Caco-2 (cell line): ENCODE results near the gene COL26A1. TPM values are rescaled to one million over a fixed set of nuclear protein-coding genes. Genes with fewer than 3 reads are reported as not detected.

Experiments used
- BruUV-seq: library from RNA; stranded (reverse); fragments of 400-500 nt; replicated peaks from 2 replicates; lab custom pipeline; 2021; lab: Mats Ljungman, UMichigan
- CTCF ChIA-PET: fragments of 300-600 bp; sonication (Branson Sonifier 250); formaldehyde crosslinking; loops from one replicate; lab custom pipeline; 2022; ENCODE audit warnings: antibody characterized with exemption; lab: Charles Lee
- POLR2A ChIA-PET: fragments of 300-600 bp; sonication (Branson Sonifier 250); formaldehyde crosslinking; loops from one replicate; lab custom pipeline; 2022; ENCODE audit warnings: antibody characterized with exemption; lab: Charles Lee
- DNase-seq, 2 experiments: peaks; one replicate each; pipeline versions ENCODE4 v3.0.0 to v3.0.0-alpha.2; 2020 to 2022
- H3K27me3 ChIP-seq: replicated peaks from 2 replicates; pipeline ENCODE4 v1.6.0; 2011; ENCODE audit warnings: low read length; ENCODE audit not compliant: control insufficient read depth, insufficient read depth
- H3K36me3 ChIP-seq: 2 replicates; pipeline ENCODE4 v1.5.1; 2011; ENCODE audit warnings: low read length; ENCODE audit not compliant: control insufficient read depth, insufficient read depth
- H3K4me1 ChIP-seq: fragments of 250-450 bp; sonication (Bioruptor Pico); 2 replicates; pipeline ENCODE4 v1.5.1; 2020; ENCODE audit warnings: mild to moderate bottlenecking
- H3K4me3 ChIP-seq: 2 replicates; pipeline ENCODE4 v1.5.1; 2011; ENCODE audit warnings: low read depth, mild to moderate bottlenecking, control low read depth, low read length
- H3K9me3 ChIP-seq: fragments of 250-450 bp; sonication (Bioruptor Pico); 2 replicates; pipeline ENCODE4 v1.5.1; 2020; ENCODE audit warnings: mild to moderate bottlenecking, moderate library complexity
- H3K27ac Mint-ChIP-seq: one replicate; pipeline ENCODE4 v1.8.0; 2022; ENCODE audit warnings: mixed read lengths; ENCODE audit not compliant: unreplicated experiment
- H3K27me3 Mint-ChIP-seq: one replicate; pipeline ENCODE4 v1.8.0; 2022; ENCODE audit warnings: mixed read lengths; ENCODE audit not compliant: insufficient read depth, unreplicated experiment
- H3K36me3 Mint-ChIP-seq: one replicate; pipeline ENCODE4 v1.8.0; 2022; ENCODE audit warnings: mild to moderate bottlenecking, mixed read lengths; ENCODE audit not compliant: insufficient read depth, unreplicated experiment
- H3K4me1 Mint-ChIP-seq: one replicate; pipeline ENCODE4 v1.8.0; 2022; ENCODE audit warnings: low read depth, mixed read lengths; ENCODE audit not compliant: unreplicated experiment
- H3K4me3 Mint-ChIP-seq: one replicate; pipeline ENCODE4 v1.8.0; 2022; ENCODE audit warnings: mild to moderate bottlenecking, moderate library complexity, mixed read lengths; ENCODE audit not compliant: unreplicated experiment
- H3K9me3 Mint-ChIP-seq: one replicate; pipeline ENCODE4 v1.8.0; 2022; ENCODE audit warnings: mixed read lengths; ENCODE audit not compliant: unreplicated experiment
- CTCF ChIP-seq, 2 experiments: fragments of 200-600 bp in 1 of 2; IDR thresholded peaks; 1 replicate in 1 of 2; 2 replicates in 1 of 2; pipeline versions ENCODE4 v1.5.1 to v1.8.0; 2011 to 2022; ENCODE audit warnings: antibody characterized with exemption in 1 of 2, control low read depth in 1 of 2, inconsistent platforms in 1 of 2, low read depth in 1 of 2, low read length in 1 of 2, mild to moderate bottlenecking in 1 of 2, moderate library complexity in 1 of 2; ENCODE audit not compliant: insufficient read depth in 1 of 2, severe bottlenecking in 1 of 2, unreplicated experiment in 1 of 2
- intact Hi-C: fragments of 100-400 bp; cut with micrococcal nuclease; formaldehyde crosslinking; loops from one replicate; pipeline ENCODE4 v1.10.0; 2022; ENCODE audit not compliant: unreplicated experiment
- total RNA-seq: library from RNA; stranded (reverse); gene quantifications from 2 replicates; pipeline ENCODE4 v1.2.3, GENCODE V29; 2022

Gene COL26A1
- total RNA-seq, 1 experiment from 2014 or later, result 23.3 TPM

DNA sequence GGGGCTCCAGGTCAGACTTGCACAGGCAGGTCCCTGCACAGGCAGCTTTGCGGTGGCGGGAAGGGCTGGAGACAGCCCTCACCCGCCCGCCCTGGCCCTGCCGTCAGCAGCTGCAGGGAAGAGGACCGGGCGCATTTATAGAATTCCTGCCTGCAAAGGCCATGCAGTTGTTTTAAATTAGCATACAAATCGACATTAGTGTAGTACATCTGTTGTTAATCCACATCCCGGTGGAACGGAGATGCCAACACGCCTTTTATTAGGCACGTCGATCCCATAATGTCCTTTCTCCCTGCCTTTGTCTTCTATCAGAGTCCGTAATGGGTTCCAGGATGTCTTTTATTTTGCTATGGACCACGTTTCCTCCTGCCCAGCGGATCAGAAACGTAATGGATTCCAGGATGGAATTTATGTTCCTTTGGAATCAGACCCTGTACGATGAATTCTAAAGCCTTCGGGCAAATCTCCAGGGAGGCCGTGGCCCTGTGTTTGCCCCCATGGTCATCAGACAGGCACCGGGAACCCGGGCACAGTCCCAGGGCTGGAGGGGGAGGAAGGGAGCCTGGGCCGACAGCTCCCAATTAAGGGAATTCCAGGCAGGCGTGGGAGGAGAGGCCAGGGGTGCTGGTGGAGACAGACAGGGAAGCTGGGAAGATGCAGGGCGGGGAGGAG is 123.9 kb downstream of the COL26A1 start:
- ChIA-PET POLR2A (interaction anchor here (0.5 kb wide), 1 partner anchor 123 kb away, joined by 5 read pairs; no protein-coding TSS in a partner anchor), CTCF (no interaction called here)
- Histone ChIP-seq H3K36me3 (no peaks in the 10 kb centered on the region), H3K4me1 (peaks cover 26% of the 10 kb centered on the region), H3K4me3 (no peak overlapping the region), H3K27me3 (no peaks in the 10 kb centered on the region), H3K9me3 (no peaks in the 10 kb centered on the region)
- BruUV-seq, result no TSS peak
- Mint-ChIP-seq H3K9me3 (no peaks in the 10 kb centered on the region), H3K27me3 (no peaks in the 10 kb centered on the region), H3K4me1 (peaks cover 18% of the 10 kb centered on the region), H3K36me3 (peaks cover 10% of the 10 kb centered on the region), H3K27ac (peak overlapping the region; percentile 75), H3K4me3 (no peak overlapping the region)
- intact Hi-C loops, result no loop called here
- DNase-seq, result peak; percentile 24 to 63
- no peak for TF ChIP-seq CTCF (IDR thresholded peaks at IDR 0.05; ENCODE audit: insufficient read depth in 1 of 2, low read depth in 1 of 2, low read length in 1 of 2, severe bottlenecking in 1 of 2, unreplicated experiment in 1 of 2)

DNA sequence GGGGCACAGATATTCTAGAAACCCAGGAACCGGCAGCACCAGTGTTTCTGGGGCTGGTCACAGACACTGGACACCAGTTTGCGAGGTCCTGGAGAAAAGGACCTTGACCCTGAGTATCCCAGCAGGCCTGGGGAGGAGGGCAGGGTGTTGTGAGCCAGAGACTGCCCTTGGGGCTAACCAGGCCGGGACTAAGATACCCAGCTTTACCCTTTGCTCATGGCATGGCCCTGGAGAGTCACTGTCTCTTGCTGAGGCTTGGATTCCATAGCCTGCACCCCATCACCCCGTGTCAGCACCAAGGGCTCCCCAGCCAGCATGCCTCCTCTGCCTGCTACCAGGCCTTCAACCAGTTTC is 124.4 kb downstream of the COL26A1 start:
- Histone ChIP-seq H3K4me1 (peaks cover 29% of the 10 kb centered on the region), H3K4me3 (no peak overlapping the region), H3K36me3 (no peaks in the 10 kb centered on the region), H3K27me3 (no peaks in the 10 kb centered on the region), H3K9me3 (no peaks in the 10 kb centered on the region)
- Mint-ChIP-seq H3K27ac (peak overlapping the region; percentile 75), H3K9me3 (no peaks in the 10 kb centered on the region), H3K36me3 (peaks cover 10% of the 10 kb centered on the region), H3K4me3 (no peak overlapping the region), H3K27me3 (no peaks in the 10 kb centered on the region), H3K4me1 (peaks cover 18% of the 10 kb centered on the region)
- no peak for DNase-seq
- POLR2A ChIA-PET, result interaction anchor here (0.5 kb wide), 1 partner anchor 124 kb away, joined by 5 read pairs; no protein-coding TSS in a partner anchor
- TF ChIP-seq CTCF (IDR thresholded peaks at IDR 0.05; ENCODE audit: insufficient read depth in 1 of 2, low read depth in 1 of 2, low read length in 1 of 2, severe bottlenecking in 1 of 2, unreplicated experiment in 1 of 2), result no peak
- CTCF ChIA-PET, result no interaction called here
- intact Hi-C loops, result no loop called here
- BruUV-seq, result no TSS peak

- no peaks in the 10 kb centered on the region for H3K27me3 ChIP-seq
- H3K9me3 ChIP-seq, result no peaks in the 10 kb centered on the region
- Mint-ChIP-seq H3K9me3 (no peaks in the 10 kb centered on the region), H3K4me1 (peaks cover 18% of the 10 kb centered on the region), H3K36me3 (peaks cover 10% of the 10 kb centered on the region), H3K4me3 (no peak overlapping the region), H3K27me3 (no peaks in the 10 kb centered on the region), H3K27ac (peak overlapping the region; percentile 75)
- H3K36me3 ChIP-seq, result no peaks in the 10 kb centered on the region
- DNase-seq, result no peak
- peaks cover 29% of the 10 kb centered on the region for H3K4me1 ChIP-seq
- no peak for TF ChIP-seq CTCF (IDR thresholded peaks at IDR 0.05; ENCODE audit: insufficient read depth in 1 of 2, low read depth in 1 of 2, low read length in 1 of 2, severe bottlenecking in 1 of 2, unreplicated experiment in 1 of 2)
- no peak overlapping the region for H3K4me3 ChIP-seq
- ChIA-PET CTCF (no interaction called here), POLR2A (no interaction called here)
- BruUV-seq, result no TSS peak
- intact Hi-C loops, result no loop called here
Observed at GRCh38 chr7:101487753-101488152, 125.1 kb downstream of the COL26A1 start.
